NCI-H187 (cell line): ENCODE results near the gene TCF12.
A peak's percentile ranks its signal among the peaks of the same experiment; 100 is the strongest.

Source experiments
- DNase-seq, 2 experiments: peaks; one replicate each; lab custom pipeline; 2025; lab: John Stamatoyannopoulos, UW

Gene TCF12

GRCh38 chr15:57171426-57171825 is 253.0 kb downstream of the TCF12 start:
- no peak for DNase-seq

DNA sequence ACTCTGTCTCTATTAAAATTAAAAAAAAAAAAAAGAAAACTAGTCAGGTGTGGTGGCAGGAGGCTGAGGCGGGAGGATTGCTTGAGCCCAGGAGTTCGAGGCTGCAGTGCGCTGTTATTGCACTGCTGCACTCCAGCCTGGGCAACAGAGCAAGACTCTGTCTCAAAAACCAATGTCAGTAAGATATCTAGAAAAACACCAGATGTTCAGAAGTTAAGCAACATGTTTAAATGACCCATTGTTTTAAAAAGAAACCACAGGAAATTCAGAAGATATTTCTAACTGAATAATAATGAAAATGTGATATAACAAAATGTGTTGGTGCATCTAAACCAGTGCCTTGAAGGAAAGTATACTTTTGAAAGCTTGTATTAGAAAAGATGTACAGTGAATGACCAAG is 254.5 kb downstream of the TCF12 start:
- no peak for DNase-seq

GRCh38 chr15:57183041-57183440 is 264.6 kb downstream of the TCF12 start:
- DNase-seq, result no peak

- no peak for DNase-seq
Observed at GRCh38 chr15:57183614-57184344, 265.3 kb downstream of the TCF12 start.

- no peak for DNase-seq
Observed at GRCh38 chr15:57184502-57184901, 266.1 kb downstream of the TCF12 start.

DNA sequence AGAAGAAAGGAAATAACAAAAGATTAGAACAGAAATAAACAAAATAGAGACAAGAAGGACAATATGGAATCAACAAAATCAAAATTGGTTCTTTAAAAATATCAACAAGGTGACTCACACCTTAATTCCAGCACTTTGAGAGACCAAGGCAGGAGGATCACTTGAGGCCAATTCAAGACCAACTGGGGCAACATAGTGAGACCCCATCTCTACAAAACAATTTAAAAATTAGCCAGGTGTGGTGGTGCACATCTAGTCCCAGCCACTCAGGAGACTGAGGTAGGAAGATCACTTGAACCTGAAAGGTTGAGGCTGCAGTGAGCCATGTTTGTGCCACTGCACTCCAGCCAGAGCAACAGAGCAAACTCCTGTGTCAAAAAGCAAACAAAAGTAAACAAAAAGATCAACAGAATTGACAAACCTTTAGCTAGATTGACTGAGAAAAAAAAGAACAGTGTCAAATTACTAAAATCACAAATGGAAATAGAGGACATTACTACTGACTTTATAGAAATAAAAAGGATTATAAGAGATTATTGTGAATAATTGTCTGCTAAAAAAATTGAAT is 267.1 kb downstream of the TCF12 start:
- DNase-seq, result no peak

- DNase-seq, result no peak
Observed at GRCh38 chr15:57189466-57189865, 271.0 kb downstream of the TCF12 start.

GRCh38 chr15:57190208-57190607 is 271.8 kb downstream of the TCF12 start:
- no peak for DNase-seq

DNA sequence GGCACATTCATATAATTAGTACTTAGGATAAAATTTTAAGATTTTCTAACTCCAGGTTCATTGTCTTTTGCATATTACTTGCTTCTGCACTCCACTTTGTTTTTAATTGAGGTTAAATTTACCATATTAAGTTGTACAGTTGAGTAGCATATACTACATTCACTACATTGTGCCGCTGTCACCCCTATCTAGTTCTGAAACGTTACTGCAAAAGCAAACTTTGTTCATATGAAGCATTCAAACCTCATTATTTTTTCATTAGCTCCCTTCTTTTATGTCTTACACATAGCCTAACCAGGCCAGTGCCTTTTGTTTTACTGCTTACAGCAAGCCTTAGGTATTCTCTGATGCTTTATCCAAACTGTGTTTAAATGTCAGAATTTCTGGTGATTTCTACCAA is 274.7 kb downstream of the TCF12 start:
- no peak for DNase-seq

- no peak for DNase-seq
Observed at GRCh38 chr15:57195326-57195725, 276.9 kb downstream of the TCF12 start.

DNA sequence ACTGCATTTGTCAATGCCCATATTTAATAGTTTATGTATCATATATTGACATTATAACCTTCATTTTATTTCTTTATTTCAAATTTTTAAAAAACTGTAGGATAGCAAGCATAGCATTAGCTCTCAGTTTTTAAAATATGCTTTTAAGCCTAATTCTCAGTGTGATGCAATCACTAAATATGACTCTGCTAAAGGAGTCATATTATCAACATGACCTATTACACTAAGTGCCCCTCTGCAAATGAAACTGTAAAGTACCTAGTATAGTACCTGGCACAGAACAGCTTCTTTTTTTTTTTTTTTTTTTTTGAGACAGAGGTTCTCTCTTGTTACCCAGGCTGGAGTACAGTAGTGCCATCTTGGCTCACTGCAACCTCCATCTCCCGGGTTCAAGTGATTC is 278.4 kb downstream of the TCF12 start:
- DNase-seq, result no peak

- no peak for DNase-seq
Observed at GRCh38 chr15:57198131-57198530, 279.7 kb downstream of the TCF12 start.

DNA sequence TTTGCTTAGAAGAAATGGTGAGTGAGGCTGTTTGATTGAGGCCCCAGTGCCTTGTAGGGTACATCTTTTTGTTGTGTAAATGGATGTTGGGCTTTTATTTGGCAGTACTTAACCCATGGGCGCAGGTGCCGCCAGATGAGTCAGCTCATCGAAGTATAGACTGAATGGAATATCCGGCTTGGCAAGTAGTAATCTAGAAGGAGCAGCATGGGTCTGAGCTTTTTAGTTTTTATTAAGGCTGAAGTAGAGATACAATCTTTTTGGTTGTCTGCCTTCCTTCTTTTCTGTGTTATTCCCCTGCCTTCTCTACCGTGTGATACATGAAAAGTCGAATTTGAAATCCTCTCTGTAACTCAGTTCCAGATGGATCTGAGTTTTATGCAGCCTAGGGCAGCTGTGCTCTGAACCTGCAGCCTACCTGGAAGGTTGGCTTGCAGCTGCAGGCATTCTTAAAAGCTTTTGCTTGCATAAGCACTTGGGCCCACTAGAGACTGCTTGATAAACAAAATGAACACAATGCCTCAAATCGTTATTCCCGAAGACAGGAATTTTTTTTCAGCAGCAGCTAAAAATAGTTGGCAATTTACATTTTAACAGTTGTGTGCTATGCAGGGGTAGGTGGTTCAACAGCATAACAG is 280.3 kb downstream of the TCF12 start:
- DNase-seq, result peak; percentile 66 to 85

DNA sequence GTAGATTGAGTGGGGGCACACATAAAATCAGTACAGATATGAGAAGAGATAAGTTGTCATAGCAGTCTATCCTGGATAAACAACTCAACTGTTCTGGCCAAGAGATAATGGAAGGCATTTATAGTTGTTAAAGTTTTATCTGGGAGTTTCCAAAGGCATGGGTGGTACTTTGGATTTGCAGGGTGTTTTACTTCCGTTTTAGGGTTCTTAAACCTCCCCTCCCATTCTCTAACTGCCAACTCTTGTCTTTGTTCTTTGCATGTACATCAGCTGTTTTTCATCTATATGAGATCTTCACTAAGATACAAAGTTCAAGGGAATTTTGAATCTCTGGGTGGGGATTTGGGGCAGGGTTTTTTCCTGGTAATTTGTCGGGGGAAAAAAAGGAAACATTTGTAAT is 283.1 kb downstream of the TCF12 start:
- DNase-seq, result no peak

- DNase-seq, result no peak
Observed at GRCh38 chr15:57203906-57204305, 285.5 kb downstream of the TCF12 start.

GRCh38 chr15:57205027-57205855 is 286.8 kb downstream of the TCF12 start:
- DNase-seq, result no peak

DNA sequence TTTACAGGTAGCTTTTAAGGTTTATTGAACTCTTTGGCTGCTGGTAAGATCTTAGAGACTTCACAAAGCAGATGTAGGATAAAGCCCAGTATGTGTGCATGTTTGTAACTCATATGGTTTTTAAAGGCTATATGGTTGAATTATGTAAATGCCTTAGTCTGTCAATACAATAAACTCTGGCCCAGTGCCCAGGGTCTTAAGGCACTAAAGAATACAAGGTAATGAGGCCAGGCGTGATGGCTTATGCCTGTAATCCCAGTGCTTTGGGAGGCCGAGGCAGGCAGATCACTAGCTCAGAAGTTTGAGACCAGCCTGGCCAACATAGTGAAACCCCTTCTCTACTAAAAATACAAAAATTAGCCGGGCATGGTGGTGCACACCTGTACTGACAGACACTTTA is 287.6 kb downstream of the TCF12 start:
- DNase-seq, result no peak

DNA sequence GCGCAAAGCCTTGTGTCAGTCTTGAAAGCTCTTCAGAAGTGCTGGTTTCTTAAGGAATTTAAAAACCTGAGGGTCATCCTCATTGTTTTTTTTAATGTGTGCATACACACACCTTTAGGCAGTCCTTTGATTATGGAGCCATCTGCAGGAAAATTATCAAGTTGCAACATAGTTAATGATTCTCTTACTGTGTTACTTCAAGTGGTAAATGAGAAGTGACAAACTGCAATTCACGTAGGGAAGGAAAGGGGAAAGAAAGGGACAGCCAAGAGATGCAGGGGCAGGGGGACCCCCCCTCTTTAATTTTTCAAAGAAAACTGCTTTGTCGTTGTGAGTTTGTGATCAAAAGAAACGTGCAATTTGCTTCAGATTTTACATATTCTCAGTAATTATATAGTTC is 295.4 kb downstream of the TCF12 start:
- no peak for DNase-seq

DNA sequence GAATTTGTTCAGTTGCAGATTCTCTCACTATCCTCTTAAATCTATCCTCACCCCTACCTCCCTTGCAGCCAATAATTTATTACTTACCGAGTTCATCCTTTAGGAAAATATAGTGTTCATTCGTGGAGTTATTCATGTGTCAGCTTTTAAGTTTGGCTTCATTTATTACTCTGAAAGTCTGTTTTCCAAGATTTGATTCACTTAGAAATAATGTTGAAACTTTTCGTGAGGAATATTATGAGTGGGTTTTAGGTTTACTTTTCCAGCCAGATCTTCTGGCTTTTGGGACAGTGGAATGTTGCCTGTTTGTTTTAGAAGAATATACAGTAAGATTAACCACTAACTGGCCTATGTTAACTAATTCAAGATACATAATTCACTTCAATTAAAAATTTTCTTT is 296.9 kb downstream of the TCF12 start:
- no peak for DNase-seq

- DNase-seq, result no peak
Observed at GRCh38 chr15:57215881-57216280, 297.4 kb downstream of the TCF12 start.

DNA sequence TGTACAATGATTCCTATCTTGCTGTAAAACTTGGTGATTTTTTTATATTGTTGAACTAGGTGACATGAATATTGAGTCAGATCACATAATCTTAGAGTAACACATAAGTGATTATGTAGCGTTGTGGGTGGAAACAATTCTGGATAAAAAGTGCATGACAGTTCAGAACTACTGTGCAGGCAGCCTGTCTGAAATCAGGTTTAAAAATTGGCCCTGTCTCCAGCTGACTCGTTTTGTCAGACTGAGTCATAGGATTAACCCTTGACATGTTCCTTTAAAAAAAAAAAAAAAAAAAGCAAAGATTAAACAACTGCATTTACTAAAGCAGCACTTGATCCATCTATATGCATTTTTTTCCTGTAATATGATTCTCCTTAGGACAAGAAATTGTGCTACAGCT is 297.8 kb downstream of the TCF12 start:
- no peak for DNase-seq

GRCh38 chr15:57217778-57218598 is 299.5 kb downstream of the TCF12 start:
- DNase-seq, result no peak
